Measurements from ENCODE around the gene SLC43A2. TPM values are rescaled to one million over a fixed set of nuclear protein-coding genes. Genes with fewer than 3 reads are reported as not detected.

The SLC43A2 gene
- total RNA-seq, 1 experiment from 2014 or later, result 11.0 TPM

- Mint-ChIP-seq H3K9me3 (no peaks in the 10 kb centered on the region), H3K4me3 (no peak overlapping the region), H3K4me1 (peaks cover 2% of the 10 kb centered on the region), H3K36me3 (peaks cover 9% of the 10 kb centered on the region; the same call in 1 of the 2 replicates), H3K27me3 (ENCODE audit: low read depth) (no peaks in the 10 kb centered on the region), H3K27ac (no peak overlapping the region)
- ATAC-seq (no peak), DNase-seq (ENCODE audit: low spot score) (no peak)
- TF ChIP-seq, protein P1, sequence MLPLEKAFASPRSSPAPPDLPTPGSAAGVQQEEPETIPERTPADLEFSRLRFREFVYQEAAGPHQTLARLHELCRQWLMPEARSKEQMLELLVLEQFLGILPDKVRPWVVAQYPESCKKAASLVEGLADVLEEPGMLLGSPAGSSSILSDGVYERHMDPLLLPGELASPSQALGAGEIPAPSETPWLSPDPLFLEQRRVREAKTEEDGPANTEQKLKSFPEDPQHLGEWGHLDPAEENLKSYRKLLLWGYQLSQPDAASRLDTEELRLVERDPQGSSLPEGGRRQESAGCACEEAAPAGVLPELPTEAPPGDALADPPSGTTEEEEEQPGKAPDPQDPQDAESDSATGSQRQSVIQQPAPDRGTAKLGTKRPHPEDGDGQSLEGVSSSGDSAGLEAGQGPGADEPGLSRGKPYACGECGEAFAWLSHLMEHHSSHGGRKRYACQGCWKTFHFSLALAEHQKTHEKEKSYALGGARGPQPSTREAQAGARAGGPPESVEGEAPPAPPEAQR (CRISPR knock-in tag; IDR thresholded peaks at IDR 0.05), result no peak
- TF ChIP-seq ZNF121 (CRISPR knock-in tag; IDR thresholded peaks at IDR 0.05) (no peak), ELF4 (CRISPR knock-in tag; IDR thresholded peaks at IDR 0.05; ENCODE audit: low read depth) (no peak), ZNF263 (CRISPR knock-in tag; IDR thresholded peaks at IDR 0.05; ENCODE audit: low read depth) (no peak), NFATC4 (CRISPR knock-in tag; IDR thresholded peaks at IDR 0.05) (no peak)
- TF ChIP-seq, protein P2, sequence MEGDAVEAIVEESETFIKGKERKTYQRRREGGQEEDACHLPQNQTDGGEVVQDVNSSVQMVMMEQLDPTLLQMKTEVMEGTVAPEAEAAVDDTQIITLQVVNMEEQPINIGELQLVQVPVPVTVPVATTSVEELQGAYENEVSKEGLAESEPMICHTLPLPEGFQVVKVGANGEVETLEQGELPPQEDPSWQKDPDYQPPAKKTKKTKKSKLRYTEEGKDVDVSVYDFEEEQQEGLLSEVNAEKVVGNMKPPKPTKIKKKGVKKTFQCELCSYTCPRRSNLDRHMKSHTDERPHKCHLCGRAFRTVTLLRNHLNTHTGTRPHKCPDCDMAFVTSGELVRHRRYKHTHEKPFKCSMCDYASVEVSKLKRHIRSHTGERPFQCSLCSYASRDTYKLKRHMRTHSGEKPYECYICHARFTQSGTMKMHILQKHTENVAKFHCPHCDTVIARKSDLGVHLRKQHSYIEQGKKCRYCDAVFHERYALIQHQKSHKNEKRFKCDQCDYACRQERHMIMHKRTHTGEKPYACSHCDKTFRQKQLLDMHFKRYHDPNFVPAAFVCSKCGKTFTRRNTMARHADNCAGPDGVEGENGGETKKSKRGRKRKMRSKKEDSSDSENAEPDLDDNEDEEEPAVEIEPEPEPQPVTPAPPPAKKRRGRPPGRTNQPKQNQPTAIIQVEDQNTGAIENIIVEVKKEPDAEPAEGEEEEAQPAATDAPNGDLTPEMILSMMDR (IDR thresholded peaks at IDR 0.05), result no peak
- TF ChIP-seq, protein P3, sequence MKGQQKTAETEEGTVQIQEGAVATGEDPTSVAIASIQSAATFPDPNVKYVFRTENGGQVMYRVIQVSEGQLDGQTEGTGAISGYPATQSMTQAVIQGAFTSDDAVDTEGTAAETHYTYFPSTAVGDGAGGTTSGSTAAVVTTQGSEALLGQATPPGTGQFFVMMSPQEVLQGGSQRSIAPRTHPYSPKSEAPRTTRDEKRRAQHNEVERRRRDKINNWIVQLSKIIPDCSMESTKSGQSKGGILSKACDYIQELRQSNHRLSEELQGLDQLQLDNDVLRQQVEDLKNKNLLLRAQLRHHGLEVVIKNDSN (CRISPR knock-in tag; IDR thresholded peaks at IDR 0.05), result no peak
- ChIA-PET POLR2A (no interaction called here), CTCF (interaction anchor here (0.8 to 1.2 kb wide), 2 partner anchors 11 to 30 kb away, joined by 3 read pairs; partner anchors contain the start of gene MYO1C)
These were observed 106.0 kb downstream of the SLC43A2 start for GRCh38 chr17:1522626-1523025.

- Mint-ChIP-seq H3K27ac (peak overlapping the region; percentile 27; the same call in 1 of the 2 replicates), H3K9me3 (no peaks in the 10 kb centered on the region), H3K4me3 (no peak overlapping the region), H3K4me1 (peaks cover 4% of the 10 kb centered on the region), H3K27me3 (ENCODE audit: low read depth) (no peaks in the 10 kb centered on the region), H3K36me3 (peaks cover 9% of the 10 kb centered on the region; the same call in 1 of the 2 replicates)
- DNase-seq (ENCODE audit: low spot score), result no peak
- ChIA-PET POLR2A (interaction anchor here (1.1 kb wide), 1 partner anchor 12 kb away, joined by 3 read pairs; no protein-coding TSS in a partner anchor), CTCF (interaction anchor here (0.9 to 1.2 kb wide), 2 partner anchors 12 to 128 kb away, joined by 3 to 4 read pairs; partner anchors contain the start of gene RILP)
- ATAC-seq, result no peak
- TF ChIP-seq JUN (CRISPR knock-in tag; IDR thresholded peaks at IDR 0.05), result no peak
- TF ChIP-seq, protein P4, sequence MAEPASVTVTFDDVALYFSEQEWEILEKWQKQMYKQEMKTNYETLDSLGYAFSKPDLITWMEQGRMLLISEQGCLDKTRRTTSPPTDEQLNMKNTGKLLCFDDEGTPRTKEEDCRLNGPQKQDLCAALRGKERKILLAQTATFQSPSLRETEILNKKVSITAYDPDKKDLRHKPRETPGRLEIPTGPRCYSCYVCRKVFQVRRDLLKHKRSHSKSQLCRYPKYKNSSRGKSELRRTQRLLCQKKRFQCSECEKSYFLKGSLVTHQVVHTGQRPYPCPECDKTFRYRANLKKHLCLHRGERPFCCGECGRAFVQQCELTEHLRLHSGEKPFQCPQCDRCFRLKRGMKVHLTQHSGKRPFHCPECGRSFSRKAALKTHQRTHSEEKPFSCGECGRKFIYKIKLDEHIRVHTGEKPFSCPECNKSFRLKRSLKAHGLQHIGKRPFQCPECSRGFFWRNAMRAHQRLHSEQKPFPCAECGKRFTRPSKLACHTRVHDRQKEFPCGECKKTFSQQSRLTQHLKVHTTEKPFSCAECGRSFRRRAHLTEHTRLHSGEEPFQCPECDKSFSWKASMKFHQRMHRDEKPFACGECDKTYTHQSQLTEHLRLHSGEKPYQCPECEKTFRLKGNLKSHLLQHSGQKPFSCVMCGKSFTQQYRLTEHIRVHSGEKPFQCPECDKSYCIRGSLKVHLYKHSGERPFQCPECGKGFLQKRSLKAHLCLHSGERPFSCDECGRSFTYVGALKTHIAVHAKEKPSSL (CRISPR knock-in tag; conservative IDR thresholded peaks at IDR 0.05), result no peak
- TF ChIP-seq GTF2I (CRISPR knock-in tag; conservative IDR thresholded peaks at IDR 0.05), result no peak
- TF ChIP-seq, protein P5, sequence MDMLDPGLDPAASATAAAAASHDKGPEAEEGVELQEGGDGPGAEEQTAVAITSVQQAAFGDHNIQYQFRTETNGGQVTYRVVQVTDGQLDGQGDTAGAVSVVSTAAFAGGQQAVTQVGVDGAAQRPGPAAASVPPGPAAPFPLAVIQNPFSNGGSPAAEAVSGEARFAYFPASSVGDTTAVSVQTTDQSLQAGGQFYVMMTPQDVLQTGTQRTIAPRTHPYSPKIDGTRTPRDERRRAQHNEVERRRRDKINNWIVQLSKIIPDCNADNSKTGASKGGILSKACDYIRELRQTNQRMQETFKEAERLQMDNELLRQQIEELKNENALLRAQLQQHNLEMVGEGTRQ (CRISPR knock-in tag; IDR thresholded peaks at IDR 0.05), result no peak
- no peak for TF ChIP-seq IRF2 (CRISPR knock-in tag; IDR thresholded peaks at IDR 0.05; ENCODE audit: borderline replicate concordance, low read depth)
- TF ChIP-seq AR (CRISPR knock-in tag; IDR thresholded peaks at IDR 0.05), result no peak
- no peak for TF ChIP-seq NFE2L1 (CRISPR knock-in tag; IDR thresholded peaks at IDR 0.05)
- TF ChIP-seq ATF2 (CRISPR knock-in tag; IDR thresholded peaks at IDR 0.05; ENCODE audit: borderline replicate concordance, low read depth), result no peak
- TF ChIP-seq NR3C1 (CRISPR knock-in tag; conservative IDR thresholded peaks at IDR 0.05; ENCODE audit: low read depth), result no peak
- TF ChIP-seq, protein P3 (CRISPR knock-in tag; IDR thresholded peaks at IDR 0.05), result no peak
- no peak for TF ChIP-seq JAZF1 (CRISPR knock-in tag; IDR thresholded peaks at IDR 0.05)
- no peak for TF ChIP-seq ZNF671 (CRISPR knock-in tag; IDR thresholded peaks at IDR 0.05)
These were observed 107.5 kb downstream of the SLC43A2 start for GRCh38 chr17:1521086-1521640.
